GM21367 (cell line): ENCODE results near the gene RNU2-63P.
"Not testable (repeated sequence)": the region's sequence is repeated elsewhere in the genome, so short reads cannot be mapped to it uniquely, and the experiment has no call there.

Experiments used
- ATAC-seq: cut with Tn5 transposase; IDR thresholded peaks from one replicate; pipeline ENCODE4 v1.9.1; 2021; ENCODE audit not compliant: unreplicated experiment

The RNU2-63P gene

GRCh38 chr2:88032070-88032702 lies 15.8 kb upstream of the RNU2-63P start:
- no peak for ATAC-seq

DNA sequence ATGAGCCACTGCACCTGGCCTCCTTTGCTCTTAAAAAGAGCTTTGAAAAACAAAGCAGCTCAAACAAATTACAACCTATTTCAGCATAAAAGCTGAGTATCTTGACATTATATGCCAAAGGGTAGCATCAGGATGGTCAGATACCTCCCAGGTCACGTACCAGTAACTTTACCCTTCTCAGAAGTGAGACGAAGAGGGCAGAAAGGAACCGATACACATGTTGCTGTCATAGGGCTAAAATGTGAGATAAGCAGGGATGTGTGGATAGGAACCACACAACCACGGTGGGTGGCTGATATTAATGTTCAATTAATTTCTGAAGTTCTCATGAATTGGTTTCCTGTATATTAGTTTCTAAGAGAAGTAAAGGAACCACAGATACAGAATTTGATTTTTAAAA lies 12.6 kb upstream of the RNU2-63P start:
- no peak for ATAC-seq

GRCh38 chr2:88027697-88028389 lies 11.5 kb upstream of the RNU2-63P start:
- ATAC-seq = no peak

DNA sequence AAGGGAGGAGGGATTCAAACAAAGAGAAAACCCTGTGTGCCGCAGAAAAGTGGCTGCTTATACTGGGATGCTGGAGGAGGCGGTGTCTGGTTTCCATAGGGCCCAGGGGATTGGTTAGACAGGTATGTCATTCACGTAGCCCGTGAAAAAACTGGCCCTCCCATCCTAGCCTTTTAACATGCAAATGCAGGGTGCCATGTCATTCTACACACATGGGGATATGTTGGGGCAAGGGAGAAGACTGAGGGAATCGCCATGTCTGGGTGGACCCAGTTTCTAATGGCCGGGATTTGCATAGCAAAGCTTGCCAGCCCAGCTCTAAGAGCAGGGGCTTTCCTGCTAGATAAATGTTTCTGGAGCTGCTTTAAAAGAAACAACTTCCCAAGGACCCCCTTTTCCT lies 8.2 kb upstream of the RNU2-63P start:
- no peak for ATAC-seq

GRCh38 chr2:88022669-88022921 lies 6.2 kb upstream of the RNU2-63P start:
- ATAC-seq = no peak

DNA sequence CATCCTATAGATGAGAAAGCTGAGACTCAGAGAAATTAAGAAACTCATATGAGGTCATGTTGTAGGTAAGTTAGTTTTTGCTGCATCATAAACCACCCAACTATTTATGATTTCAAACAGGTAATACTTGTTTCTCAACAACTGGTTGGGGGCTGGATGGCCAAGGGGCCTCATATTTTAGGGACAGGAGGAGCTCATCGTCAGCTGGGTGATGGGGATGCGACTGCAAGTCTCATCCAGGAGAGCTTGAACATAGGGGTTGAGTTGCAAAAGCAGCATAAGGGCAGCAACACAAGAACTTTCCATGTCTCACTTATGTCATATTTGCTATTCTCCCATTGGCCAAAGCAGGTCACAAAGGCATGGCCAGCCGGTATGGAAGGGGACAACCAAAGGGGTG lies 3.6 kb upstream of the RNU2-63P start:
- no peak for ATAC-seq

DNA sequence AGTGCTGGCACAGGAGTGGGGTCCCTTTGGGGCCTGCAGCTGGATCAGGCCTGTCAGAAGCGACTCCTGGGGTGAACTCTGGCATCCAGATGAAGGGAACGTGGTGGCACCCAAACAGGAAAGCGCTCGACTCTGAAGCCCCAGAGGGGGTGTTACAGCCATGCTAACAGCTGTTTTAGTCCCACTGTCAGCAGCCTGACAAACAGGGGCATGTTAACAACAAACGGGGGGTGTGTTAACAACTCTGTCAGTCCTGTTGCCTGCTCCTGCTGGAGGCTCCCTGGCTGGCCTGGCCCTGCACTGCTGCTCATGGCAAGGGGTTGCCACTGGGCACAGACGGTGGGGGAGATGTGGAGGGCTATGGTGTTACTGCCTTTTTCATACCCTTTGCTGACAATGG lies 2.6 kb upstream of the RNU2-63P start:
- ATAC-seq = no peak

DNA sequence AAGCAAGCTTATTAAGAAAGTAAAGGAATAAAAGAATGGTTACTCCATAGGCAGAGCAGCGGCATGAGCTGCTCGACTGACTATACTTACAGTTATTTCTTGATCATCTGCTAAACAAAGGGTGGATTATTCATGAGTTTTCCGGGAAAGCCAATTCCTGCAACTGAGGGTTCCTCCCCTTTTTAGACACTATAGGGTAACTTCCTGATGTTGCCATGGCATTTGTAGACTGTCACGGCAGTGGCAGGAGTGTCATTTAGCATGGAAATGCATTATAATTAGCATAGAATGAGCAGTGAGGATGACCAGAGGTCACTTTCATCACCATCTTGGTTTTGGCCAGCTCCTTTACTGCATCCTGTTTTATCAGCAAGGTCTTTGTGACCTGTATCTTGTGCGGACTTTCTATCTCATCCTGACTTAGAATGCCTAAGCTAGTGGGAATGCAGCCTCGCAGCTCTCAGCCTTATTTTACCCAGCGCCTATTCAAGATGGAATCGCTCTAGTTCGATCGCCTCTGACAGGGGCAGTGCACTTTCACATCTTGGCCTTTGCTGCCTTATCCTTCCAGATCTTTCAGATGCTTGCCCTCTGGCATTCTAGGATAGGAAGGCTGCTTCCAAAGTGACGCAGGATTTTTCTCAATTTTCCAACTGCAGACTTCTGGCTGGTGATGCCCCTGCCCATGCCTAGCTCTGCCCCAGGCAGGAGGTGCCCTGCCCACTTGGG lies 1.9 kb upstream of the RNU2-63P start:
- not testable (repeated sequence) for ATAC-seq

GRCh38 chr2:88017780-88018038 lies 1.4 kb upstream of the RNU2-63P start:
- ATAC-seq = not testable (repeated sequence)

DNA sequence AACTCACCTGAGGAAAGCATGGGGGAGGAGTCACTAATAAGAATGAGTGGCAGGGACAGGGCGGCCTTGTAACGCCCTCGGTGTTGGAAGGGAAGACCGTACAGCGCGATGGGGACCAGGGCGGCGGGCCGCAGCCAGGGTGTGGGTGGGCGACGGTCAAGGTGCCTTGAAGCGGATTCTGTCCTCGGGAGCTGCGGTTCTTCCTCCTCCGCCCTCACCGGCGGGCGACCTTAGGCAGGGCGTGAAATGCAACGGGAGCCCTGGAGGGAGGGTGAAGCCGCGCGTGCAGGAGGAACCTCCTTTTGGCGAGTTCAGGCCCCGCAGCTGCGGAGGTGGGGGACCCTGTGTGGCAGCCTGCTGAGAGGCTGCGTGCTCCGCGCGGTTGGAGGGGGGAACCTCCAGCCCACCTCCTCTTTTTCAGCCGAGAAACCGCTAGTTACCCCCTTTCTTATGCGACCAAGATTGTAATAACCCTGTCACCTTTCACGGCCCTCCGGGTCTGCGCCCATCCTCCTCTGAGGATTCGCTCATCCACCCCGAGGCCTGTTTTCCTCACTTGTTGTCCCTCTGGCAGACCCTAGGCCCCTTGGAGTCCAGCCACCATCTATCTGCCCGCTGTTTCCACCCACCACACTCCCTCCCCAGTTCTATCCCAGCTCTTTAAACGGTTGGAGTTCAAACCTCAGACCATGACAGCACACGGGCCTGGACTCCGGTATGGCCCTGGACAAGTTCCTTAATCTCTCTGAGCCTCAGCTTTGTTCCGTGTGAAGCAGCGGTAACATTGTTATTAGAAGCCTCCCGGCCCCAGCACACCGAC lies 823 bp upstream of the RNU2-63P start:
- ATAC-seq = peak; percentile 59

DNA sequence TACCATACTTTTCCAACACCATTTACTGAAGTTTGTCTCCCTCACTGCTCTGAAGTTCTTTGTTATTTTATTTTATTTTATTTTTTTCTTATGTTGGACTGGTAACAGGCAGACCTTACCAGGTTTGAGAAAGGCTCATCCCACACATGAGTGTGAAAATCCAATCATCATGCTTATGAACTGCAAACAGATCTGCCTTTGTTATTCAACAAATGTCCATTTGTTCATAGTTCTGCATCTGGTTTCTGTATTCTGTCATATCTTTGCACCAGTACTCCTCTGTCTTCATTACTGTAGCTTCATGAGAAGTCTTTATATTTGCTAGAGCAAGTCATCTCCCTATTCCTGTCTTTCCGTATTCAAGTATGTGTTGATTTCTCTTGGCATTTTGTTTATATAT lies 5.3 kb downstream of the RNU2-63P start:
- ATAC-seq = no peak

DNA sequence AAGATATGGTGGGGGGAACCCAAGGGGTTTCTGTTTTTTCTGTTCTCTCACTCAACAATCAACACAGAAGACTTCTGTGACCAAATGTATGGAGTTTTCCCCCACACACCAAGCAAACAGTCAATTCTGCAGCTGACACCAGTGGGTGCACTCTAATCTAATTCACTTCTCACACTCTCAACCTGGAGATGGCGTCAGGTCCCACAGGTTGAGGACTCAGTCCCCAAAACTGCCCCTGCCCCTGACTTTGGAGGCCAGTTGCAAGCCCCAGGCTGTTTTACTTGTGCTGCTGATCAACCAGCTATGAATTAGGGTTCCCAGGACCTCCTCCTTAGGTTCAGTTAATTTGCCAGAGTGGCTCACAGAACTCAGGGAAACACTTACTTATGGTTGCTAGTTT lies 6.2 kb downstream of the RNU2-63P start:
- ATAC-seq = no peak

DNA sequence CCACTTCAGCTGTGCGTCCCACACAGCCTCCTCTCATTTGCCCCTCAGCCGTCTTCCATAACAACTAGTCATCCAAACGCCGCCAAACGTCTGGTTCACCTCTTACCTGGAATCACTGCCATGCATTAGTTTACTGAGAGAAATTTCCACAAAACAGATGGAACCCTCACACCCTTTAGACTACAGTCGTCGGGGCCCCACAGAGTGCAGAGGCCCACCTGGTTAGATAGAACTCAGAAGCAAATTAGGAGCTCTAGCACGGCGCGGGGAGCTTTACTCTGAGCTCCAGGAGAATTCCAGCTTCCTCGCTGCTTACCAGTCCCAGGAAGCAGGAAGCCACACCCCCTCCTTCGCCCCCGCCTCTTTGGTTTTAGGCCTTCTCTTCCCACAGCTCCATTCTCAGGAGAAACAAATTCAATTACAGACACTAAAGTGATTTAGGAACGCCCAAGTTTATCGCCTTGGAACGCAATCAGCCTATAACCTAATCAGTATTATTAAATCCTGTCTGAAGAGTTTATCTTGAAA lies 9.4 kb downstream of the RNU2-63P start:
- ATAC-seq = no peak

- ATAC-seq = no peak
Observed at GRCh38 chr2:88005776-88006175, 10.6 kb downstream of the RNU2-63P start.

DNA sequence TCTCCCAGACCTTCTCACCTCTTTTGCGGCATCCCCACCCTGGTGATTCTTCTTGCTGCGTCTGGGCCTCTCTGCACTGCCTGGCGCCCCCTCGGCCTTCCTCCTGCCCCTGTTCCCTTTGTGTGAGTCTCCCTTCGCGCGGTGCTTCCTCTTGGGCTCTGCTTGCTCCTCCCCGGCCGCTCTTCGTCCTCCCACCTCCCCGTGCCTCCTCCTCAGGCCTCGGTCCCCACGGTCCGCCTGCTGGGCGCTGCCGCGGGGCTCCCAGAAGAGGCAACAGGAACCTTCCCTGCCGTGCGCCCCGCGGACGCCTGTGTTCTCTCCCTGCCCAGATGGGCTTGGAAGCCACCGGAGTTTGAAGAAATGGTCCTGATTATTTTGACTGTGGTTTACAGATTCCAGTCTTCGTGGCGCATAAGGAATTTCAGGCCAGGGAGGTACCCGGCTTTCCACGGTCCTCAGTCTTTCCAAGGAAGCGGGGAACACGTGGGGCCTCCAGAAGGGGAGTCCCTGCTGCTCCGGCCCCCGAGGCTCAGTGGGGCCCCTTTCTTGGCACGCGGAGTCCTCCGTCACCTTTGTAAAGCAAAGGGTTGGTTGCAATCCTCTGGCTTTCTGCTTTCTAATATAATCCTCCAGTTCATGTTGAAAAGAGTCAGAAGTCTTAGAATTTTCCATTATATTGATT lies 13.1 kb downstream of the RNU2-63P start:
- no peak for ATAC-seq

DNA sequence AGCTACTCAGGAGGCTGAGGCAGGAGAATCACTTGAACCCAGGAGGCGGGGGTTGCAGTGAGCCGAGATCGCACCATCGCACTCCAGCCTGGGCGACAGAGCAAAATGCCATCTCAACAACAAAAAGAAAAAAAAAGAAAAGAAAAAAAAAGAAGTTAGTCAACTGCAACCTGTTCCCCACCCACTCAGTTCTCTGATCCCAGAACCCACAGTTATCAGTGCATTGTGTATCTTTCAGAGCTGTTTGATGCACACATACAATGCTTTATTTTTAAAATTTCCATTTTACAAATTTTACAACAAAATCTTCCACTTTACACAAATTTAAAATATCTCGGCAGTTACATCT lies 14.0 kb downstream of the RNU2-63P start:
- ATAC-seq = no peak

- not testable (repeated sequence) for ATAC-seq
Observed at GRCh38 chr2:88000474-88000873, 15.9 kb downstream of the RNU2-63P start.

DNA sequence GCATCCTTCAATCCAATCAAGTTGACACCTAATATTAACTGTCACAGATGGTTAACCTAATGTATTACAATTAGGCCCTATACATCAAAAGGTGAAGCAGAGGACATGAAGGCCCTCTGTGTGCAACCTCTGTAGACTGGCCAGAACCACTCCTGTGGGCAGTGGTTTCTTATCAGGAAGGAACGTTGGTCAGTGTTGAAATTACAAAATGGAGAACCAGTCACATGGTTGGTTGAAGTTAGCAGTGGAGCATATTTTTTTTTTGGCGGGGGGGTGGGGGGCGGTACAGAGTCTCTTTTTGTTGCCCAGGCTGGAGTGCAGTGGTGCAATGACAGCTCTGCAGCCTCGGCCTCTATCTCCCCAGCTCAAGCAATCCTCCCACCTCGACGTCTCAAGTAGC lies 19.8 kb downstream of the RNU2-63P start:
- ATAC-seq = no peak

GRCh38 chr2:87995756-87996155 lies 20.6 kb downstream of the RNU2-63P start:
- ATAC-seq = no peak

- ATAC-seq = not testable (repeated sequence)
Observed at GRCh38 chr2:87994304-87994850, 22.0 kb downstream of the RNU2-63P start.

- not testable (repeated sequence) for ATAC-seq
Observed at GRCh38 chr2:87992569-87992968, 23.8 kb downstream of the RNU2-63P start.
